MCF 10A (cell line): ENCODE data around the gene GGTLC1. TPM values are rescaled to one million over a fixed set of nuclear protein-coding genes. Genes with fewer than 3 reads are reported as not detected.
"Not testable (repeated sequence)": the region's sequence is repeated elsewhere in the genome, so short reads cannot be mapped to it uniquely, and the experiment has no call there.

Experiments used
- BruUV-seq: library from RNA; stranded (reverse); fragments of 400-500 nt; replicated peaks from 2 replicates; lab custom pipeline; 2021; lab: Mats Ljungman, UMichigan
- CTCF ChIA-PET: fragments of 300-600 bp; sonication (Branson Sonifier 250); formaldehyde crosslinking; extraction: SDS; loops from one replicate; lab custom pipeline; 2021; ENCODE audit warnings: antibody characterized with exemption, inconsistent platforms; lab: Yijun Ruan, JAX
- POLR2A ChIA-PET: fragments of 300-600, 350-650 bp; sonication (Branson Sonifier 250); formaldehyde crosslinking; extraction: SDS; loops from one replicate; lab custom pipeline; 2020; ENCODE audit warnings: antibody characterized with exemption, inconsistent platforms; lab: Yijun Ruan, JAX
- DNase-seq: peaks from one replicate; pipeline ENCODE4 v3.0.0-alpha.2; 2018; ENCODE audit not compliant: unreplicated experiment
- H3K27ac Mint-ChIP-seq: one replicate; pipeline ENCODE4 v1.8.0; 2022; ENCODE audit warnings: mild to moderate bottlenecking, low read depth, mixed read lengths; ENCODE audit not compliant: unreplicated experiment
- H3K27me3 Mint-ChIP-seq: one replicate; pipeline ENCODE4 v1.8.0; 2022; ENCODE audit warnings: mixed read lengths; ENCODE audit not compliant: insufficient read depth, unreplicated experiment
- H3K36me3 Mint-ChIP-seq: one replicate; pipeline ENCODE4 v1.8.0; 2022; ENCODE audit warnings: mild to moderate bottlenecking, moderate library complexity, mixed read lengths; ENCODE audit not compliant: insufficient read depth, unreplicated experiment
- H3K4me1 Mint-ChIP-seq: one replicate; pipeline ENCODE4 v1.8.0; 2022; ENCODE audit warnings: mixed read lengths; ENCODE audit not compliant: insufficient read depth, unreplicated experiment
- H3K4me3 Mint-ChIP-seq: one replicate; pipeline ENCODE4 v1.8.0; 2022; ENCODE audit warnings: mild to moderate bottlenecking, moderate library complexity, mixed read lengths; ENCODE audit not compliant: unreplicated experiment
- H3K9me3 Mint-ChIP-seq: one replicate; pipeline ENCODE4 v1.8.0; 2022; ENCODE audit warnings: mixed read lengths; ENCODE audit not compliant: unreplicated experiment
- intact Hi-C: fragments of 100-400 bp; cut with micrococcal nuclease; formaldehyde crosslinking; loops from 2 replicates; pipeline ENCODE4 v1.14.1; 2022
- total RNA-seq: library from RNA; stranded (reverse); gene quantifications from 2 replicates; pipeline ENCODE4 v1.2.3, GENCODE V29; 2022

The GGTLC1 gene
- total RNA-seq, 1 experiment from 2014 or later: not detected

DNA sequence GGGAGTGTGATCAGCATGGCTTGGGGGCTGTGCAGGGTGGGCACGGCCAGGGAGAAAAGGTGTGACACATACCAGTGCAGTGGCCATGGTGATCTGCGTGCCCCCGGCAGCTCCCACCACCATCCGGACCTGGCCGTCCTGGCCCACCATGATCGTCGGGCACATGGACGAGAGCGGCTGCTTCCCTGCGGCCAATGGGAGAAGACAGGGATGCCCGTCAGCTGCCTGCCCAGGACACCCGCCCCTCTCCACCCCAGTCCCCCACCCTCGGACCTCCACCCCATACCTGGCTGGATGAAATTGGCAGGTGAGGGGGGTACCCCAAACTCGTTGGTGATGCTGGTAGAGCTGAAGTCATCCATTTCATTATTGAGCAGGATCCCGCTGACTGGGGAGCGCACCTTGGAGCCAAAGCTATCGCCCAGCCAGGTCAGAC, 2.8 kb downstream of the GGTLC1 start:
- H3K9me3 Mint-ChIP-seq: not testable (repeated sequence)

DNA sequence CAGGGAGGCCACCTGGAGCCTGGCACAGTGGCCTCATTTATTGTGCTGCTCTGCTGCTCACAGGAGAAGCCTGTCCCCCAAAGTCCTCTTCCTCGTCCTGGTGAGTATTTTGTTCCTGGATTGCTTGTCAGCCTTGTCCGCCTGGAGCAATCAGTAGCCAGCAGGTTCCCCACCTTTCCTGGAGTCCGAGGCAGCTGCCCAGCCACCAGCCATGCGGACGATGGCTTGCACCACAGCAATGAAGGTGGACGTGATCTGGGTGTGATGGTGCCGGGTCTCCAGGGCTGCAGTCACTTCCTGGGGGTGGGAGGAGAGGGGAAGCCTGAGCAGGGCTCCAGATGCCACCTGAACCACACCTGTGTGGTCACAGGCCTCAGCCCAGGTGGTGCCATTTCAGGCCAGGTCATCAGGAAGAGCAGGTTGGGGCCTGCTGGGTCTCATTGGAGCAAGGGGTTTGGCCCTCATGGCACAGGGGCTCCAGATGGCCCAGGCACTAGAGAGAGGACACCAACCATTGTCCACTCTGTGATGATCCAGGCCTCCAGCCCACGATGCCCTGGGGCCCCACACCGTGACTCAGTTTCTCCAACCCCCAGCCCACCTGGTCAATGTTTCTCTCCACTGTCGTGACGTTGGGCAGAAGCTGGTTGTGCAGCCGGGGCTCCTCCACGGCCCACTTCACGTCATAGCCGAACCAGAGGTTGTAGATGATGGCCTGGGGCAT, 3.4 kb downstream of the GGTLC1 start:
- H3K4me1 Mint-ChIP-seq, intact Hi-C loops, H3K9me3 Mint-ChIP-seq, H3K4me3 Mint-ChIP-seq, H3K27me3 Mint-ChIP-seq, DNase-seq, H3K27ac Mint-ChIP-seq, POLR2A ChIA-PET, BruUV-seq, H3K36me3 Mint-ChIP-seq: not testable (repeated sequence)
- CTCF ChIA-PET: interaction anchor here (0.6 kb wide), 1 partner anchor 48 kb away, joined by 3 read pairs; no protein-coding TSS in a partner anchor

More for the DNA sequence above, 2.8 kb downstream of the GGTLC1 start:
- DNase-seq, H3K36me3 Mint-ChIP-seq, BruUV-seq, POLR2A ChIA-PET, intact Hi-C loops, H3K4me1 Mint-ChIP-seq, H3K4me3 Mint-ChIP-seq, H3K27ac Mint-ChIP-seq, H3K27me3 Mint-ChIP-seq: not testable (repeated sequence)
- CTCF ChIA-PET: interaction anchor here (0.6 kb wide), 1 partner anchor 384 kb away, joined by 4 read pairs; no protein-coding TSS in a partner anchor

DNA sequence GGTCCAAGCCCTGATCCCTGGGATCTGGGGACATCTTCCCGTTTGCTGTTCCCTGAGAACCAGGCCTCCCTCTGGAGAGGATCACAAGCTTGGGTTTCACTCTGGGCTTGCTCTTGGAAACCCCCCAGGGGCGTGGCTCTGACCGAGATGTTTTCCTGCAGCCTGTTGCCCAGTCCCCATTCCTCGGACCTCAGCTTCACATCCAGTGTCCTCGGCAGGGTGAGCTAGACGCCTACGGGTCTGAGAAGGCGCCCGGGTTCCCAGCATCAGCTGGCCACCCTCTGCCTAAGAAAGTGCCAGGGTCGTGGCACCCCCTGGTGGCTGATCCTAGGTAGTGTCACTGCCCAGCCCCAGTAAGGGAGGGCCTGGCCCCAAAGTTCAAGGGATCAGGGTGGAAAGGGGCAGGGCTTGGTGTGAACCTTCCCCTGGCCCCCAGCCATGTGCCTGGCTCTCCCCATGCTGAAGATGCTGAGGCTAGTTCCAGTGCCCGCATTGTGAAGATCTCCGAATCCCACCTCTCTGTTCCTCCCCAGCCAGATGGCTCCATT, 4.0 kb downstream of the GGTLC1 start:
- intact Hi-C loops: not testable (repeated sequence)

DNA sequence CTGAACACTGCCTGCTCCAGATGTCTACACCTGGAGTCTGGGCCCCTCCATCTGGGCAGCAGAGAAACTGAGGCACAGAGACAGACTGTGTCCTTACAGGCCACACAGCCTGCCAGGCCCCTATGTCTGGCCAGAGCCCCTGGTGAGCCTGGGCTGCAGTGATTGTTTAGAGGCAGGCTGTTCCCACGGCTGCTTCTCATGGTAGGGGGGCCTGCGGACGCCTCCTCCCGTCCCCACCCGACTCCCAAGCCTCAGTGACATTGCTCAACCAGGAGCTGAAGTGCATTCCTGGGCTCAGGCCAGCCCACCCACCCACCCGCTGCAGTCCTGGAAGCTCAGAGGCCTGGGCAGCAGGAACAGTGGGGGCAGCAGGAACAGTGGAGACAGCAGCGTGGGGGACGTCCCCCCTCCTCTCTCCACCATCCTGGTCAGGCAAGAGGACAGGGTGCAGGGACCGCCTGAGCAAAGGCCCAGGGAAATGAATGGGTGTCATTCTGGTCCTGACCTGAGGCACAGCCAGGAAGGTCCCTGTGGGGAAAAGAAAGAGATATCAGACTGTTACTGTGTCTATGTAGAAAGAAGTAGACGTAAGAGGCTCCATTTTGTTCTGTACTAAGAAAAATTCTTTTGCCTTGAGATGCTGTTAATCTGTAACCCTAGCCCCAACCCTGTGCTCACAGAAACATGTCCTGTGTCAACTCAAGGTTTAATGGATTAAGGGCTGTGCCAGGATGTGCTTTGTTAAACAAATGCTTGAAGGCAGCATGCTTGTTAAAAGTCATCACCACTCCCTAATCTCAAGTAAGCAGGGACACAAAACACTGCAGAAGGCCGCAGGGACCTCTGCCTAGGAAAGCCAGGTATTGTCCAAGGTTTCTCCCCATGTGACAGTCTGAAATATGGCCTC, 6.2 kb downstream of the GGTLC1 start:
- intact Hi-C loops, BruUV-seq: not testable (repeated sequence)

More for the DNA sequence above, 4.0 kb downstream of the GGTLC1 start:
- H3K4me1 Mint-ChIP-seq, POLR2A ChIA-PET, H3K4me3 Mint-ChIP-seq, BruUV-seq, CTCF ChIA-PET, DNase-seq, H3K27ac Mint-ChIP-seq, H3K36me3 Mint-ChIP-seq, H3K27me3 Mint-ChIP-seq: not testable (repeated sequence)
- peaks cover 11% of the 10 kb centered on the region for H3K9me3 Mint-ChIP-seq

DNA sequence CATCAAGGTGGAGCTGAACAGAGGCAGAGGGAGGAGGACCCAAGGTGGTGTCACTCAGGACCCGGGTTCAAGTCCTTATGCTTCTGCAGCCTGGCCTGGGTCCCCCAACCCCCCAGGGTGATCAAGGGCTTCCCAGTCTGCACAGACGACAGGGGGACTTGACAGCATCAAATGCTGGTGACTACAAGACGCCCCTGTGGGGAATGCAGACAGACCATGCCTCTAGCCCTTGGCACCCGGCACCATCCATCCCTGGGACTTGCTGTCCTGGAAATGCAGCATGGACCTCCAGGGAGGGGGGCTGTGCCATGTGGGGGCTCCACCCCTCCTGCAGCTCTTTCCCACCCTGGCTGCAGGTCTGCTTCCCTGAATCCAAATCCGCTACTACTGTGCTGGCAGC, 7.1 kb downstream of the GGTLC1 start:
- POLR2A ChIA-PET, BruUV-seq, CTCF ChIA-PET, intact Hi-C loops, DNase-seq, H3K4me1 Mint-ChIP-seq, H3K27me3 Mint-ChIP-seq, H3K27ac Mint-ChIP-seq, H3K36me3 Mint-ChIP-seq, H3K4me3 Mint-ChIP-seq: not testable (repeated sequence)
- peaks cover 11% of the 10 kb centered on the region for H3K9me3 Mint-ChIP-seq

More for the DNA sequence above, 6.2 kb downstream of the GGTLC1 start:
- CTCF ChIA-PET, H3K4me3 Mint-ChIP-seq, H3K27ac Mint-ChIP-seq, H3K4me1 Mint-ChIP-seq, H3K27me3 Mint-ChIP-seq, POLR2A ChIA-PET, DNase-seq, H3K36me3 Mint-ChIP-seq: not testable (repeated sequence)
- H3K9me3 Mint-ChIP-seq: peaks cover 11% of the 10 kb centered on the region

DNA sequence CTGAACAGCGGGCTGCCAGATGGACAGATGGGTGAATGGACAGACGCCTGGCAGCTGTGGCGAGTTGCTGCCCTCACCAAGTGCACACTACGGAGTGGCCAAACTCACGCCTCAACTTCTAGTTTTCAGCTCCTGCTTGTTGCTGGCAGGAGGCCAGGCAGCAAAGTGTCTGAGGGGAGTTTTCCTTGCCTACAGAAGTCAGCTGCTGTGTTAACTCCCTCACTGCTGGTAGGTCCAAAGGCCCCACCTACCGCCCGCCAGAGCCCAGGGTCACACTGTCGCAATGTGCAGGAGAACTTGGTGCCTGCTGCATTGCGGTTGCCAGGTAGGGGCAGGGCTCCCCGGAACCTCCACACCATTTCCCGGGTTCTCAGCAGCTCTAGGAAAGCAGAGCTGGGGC, 7.6 kb downstream of the GGTLC1 start:
- CTCF ChIA-PET, BruUV-seq, H3K27me3 Mint-ChIP-seq, H3K4me3 Mint-ChIP-seq, H3K36me3 Mint-ChIP-seq, H3K27ac Mint-ChIP-seq, H3K4me1 Mint-ChIP-seq, intact Hi-C loops, POLR2A ChIA-PET, DNase-seq: not testable (repeated sequence)
- H3K9me3 Mint-ChIP-seq: peaks cover 11% of the 10 kb centered on the region

DNA sequence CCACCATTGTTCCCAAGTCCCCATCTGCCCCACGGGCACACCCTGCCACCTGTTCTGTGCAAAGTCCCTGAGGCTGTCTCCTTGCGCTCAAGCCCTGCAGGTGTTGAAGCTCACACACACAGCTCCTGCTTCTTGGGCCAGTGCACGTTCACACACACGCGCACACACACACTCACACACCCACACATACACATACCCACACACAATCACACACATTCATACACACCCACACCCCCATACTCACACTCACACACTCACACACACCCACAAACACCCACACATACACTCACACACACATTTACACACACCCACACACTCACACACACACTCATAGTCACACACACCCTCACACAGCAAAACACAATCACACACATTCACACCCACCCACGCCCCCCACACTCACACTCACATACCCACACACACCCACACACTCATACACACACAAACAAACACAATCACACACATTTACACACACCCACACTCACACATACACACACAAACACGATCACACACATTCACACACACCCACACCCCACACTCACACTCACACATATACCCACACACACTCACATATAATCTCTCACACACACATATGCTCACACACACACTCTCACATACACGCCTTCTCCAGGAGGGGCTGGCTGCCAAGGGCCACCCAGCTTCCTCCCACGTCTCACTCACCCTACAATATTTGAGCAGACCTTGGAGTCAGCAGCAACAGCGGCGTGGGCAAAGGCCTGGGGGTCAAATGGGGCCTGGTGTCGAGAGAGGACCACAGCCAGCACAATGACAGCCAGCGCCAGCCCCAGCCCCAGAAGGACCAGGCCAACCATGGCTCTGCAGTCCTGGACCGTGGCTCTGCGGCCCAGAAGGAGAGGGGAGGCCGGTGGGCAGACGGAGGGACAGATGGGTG, 8.4 kb downstream of the GGTLC1 start:
- H3K36me3 Mint-ChIP-seq, DNase-seq, POLR2A ChIA-PET, intact Hi-C loops, H3K4me3 Mint-ChIP-seq, H3K27me3 Mint-ChIP-seq, H3K27ac Mint-ChIP-seq, BruUV-seq, H3K4me1 Mint-ChIP-seq: not testable (repeated sequence)
- CTCF ChIA-PET: interaction anchor here (0.6 kb wide), 1 partner anchor 887 kb away, joined by 3 read pairs; no protein-coding TSS in a partner anchor
- H3K9me3 Mint-ChIP-seq: peaks cover 11% of the 10 kb centered on the region

DNA sequence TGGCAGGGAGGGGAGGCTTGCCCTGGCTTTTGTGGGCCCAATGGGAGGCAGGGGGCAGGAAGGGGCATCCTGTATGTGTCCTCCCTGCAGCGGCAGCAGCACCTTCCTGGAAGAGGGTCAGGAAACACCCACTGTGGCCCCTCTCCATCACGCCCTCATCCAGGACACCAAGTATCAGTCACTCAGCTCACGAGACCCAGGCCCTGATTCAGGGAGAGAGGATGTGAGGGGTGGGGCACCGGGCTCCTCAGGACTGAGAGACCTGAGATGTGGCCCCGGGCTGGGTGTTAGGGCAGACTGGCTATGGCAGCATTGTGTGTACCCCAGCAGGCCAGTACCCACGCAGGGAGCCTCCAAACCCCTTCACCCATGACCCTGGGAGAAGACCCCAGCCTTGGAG, 9.2 kb downstream of the GGTLC1 start:
- BruUV-seq, intact Hi-C loops, H3K4me1 Mint-ChIP-seq, CTCF ChIA-PET, DNase-seq, H3K4me3 Mint-ChIP-seq, H3K27me3 Mint-ChIP-seq, H3K36me3 Mint-ChIP-seq, POLR2A ChIA-PET, H3K27ac Mint-ChIP-seq: not testable (repeated sequence)
- peaks cover 19% of the 10 kb centered on the region for H3K9me3 Mint-ChIP-seq
